Measurements from ENCODE around the gene ST6GALNAC2.

ST6GALNAC2 gene

GRCh38 chr17:76521262-76521661, 64.4 kb downstream of the ST6GALNAC2 start:
- H3K27me3 ChIP-seq (ENCODE audit: insufficient read depth, low read depth, severe bottlenecking), result no peaks in the 10 kb centered on the region

GRCh38 chr17:76519048-76519966, 66.4 kb downstream of the ST6GALNAC2 start:
- Histone ChIP-seq H3K9me3 (ENCODE audit: severe bottlenecking) (no peaks in the 10 kb centered on the region), H3K36me3 (no peaks in the 10 kb centered on the region), H3K27ac (no peak overlapping the region), H3K4me3 (ENCODE audit: low read depth, low read length) (no peak overlapping the region), H3K27me3 (ENCODE audit: insufficient read depth, low read depth, severe bottlenecking) (no peaks in the 10 kb centered on the region)
- TF ChIP-seq CTCF (IDR thresholded peaks at IDR 0.05; ENCODE audit: low read depth, low read length), result no peak
- DNase-seq, result peak; percentile 59

More at GRCh38 chr17:76521262-76521661, 64.4 kb downstream of the ST6GALNAC2 start:
- no peaks in the 10 kb centered on the region for H3K36me3 ChIP-seq
- no peak for TF ChIP-seq CTCF (IDR thresholded peaks at IDR 0.05; ENCODE audit: low read depth, low read length)
- no peaks in the 10 kb centered on the region for H3K9me3 ChIP-seq (ENCODE audit: severe bottlenecking)
- DNase-seq, result no peak
- H3K4me3 ChIP-seq (ENCODE audit: low read depth, low read length), result no peak overlapping the region
- H3K27ac ChIP-seq, result no peak overlapping the region

- TF ChIP-seq CTCF (IDR thresholded peaks at IDR 0.05; ENCODE audit: low read depth, low read length), result no peak
- H3K27ac ChIP-seq, result no peak overlapping the region
- no peak for DNase-seq
Measured at GRCh38 chr17:76517638-76518038, 68.0 kb downstream of the ST6GALNAC2 start.

More at GRCh38 chr17:76517638-76518038, 68.0 kb downstream of the ST6GALNAC2 start:
- H3K4me3 ChIP-seq (ENCODE audit: low read depth, low read length), result no peak overlapping the region
- no peaks in the 10 kb centered on the region for H3K36me3 ChIP-seq
- no peaks in the 10 kb centered on the region for H3K27me3 ChIP-seq (ENCODE audit: insufficient read depth, low read depth, severe bottlenecking)
- no peaks in the 10 kb centered on the region for H3K9me3 ChIP-seq (ENCODE audit: severe bottlenecking)
